Stomach (tissue), 9 donors: ENCODE measurements around the gene C1QBP. TPM values are rescaled to one million over a fixed set of nuclear protein-coding genes. Genes with fewer than 3 reads are reported as not detected.

Source experiments
- DNase-seq, 2 donors: peaks; one replicate each; pipeline versions ENCODE4 v3.0.0 to v3.0.0-alpha.2; 2013 to 2019
- H3K27ac ChIP-seq, 5 donors: fragments of 200-600 bp in 4 of 5; sonication (generic) in 4 of 5; one replicate each; pipeline ENCODE4 v1.5.1; 2013 to 2019; ENCODE audit warnings: mild to moderate bottlenecking in 1 of 5, moderate library complexity in 1 of 5
- H3K27me3 ChIP-seq, 3 donors: fragments of 200-600 bp; sonication (generic); one replicate each; pipeline ENCODE4 v1.5.1; 2017 to 2019; ENCODE audit warnings: mixed run types in 1 of 3
- H3K36me3 ChIP-seq, 4 donors: fragments of 200-600 bp; sonication (generic); 1 replicate in 3 of 4; 2 replicates in 1 of 4; pipeline ENCODE4 v1.5.1; 2016 to 2019
- H3K4me1 ChIP-seq, 4 donors: fragments of 200-600 bp; sonication (generic); one replicate each; pipeline ENCODE4 v1.5.1; 2016 to 2019
- H3K4me3 ChIP-seq, 4 donors: fragments of 200-600 bp; sonication (generic) in 3 of 4; one replicate each; pipeline ENCODE4 v1.5.1; 2016 to 2019; ENCODE audit warnings: mild to moderate bottlenecking in 1 of 4
- H3K9me3 ChIP-seq, 4 donors: fragments of 200-600 bp; sonication (generic); one replicate each; pipeline ENCODE4 v1.5.1; 2016 to 2019
- EP300 ChIP-seq: sonication (generic); formaldehyde crosslinking; IDR thresholded peaks from one replicate; pipeline ENCODE4 v1.6.1; 2017; ENCODE audit warnings: antibody characterized with exemption
- POLR2A ChIP-seq, 4 donors: fragments of 450-650 bp; IDR thresholded peaks; one replicate each; pipeline ENCODE4 v1.6.1; 2016; ENCODE audit warnings: antibody characterized with exemption in 4 of 4, control low read depth in 2 of 4, mild to moderate bottlenecking in 1 of 4, moderate library complexity in 1 of 4
- POLR2AphosphoS5 ChIP-seq, 3 donors: sonication (generic); formaldehyde crosslinking; IDR thresholded peaks; one replicate each; pipeline ENCODE4 v1.6.1; 2016; ENCODE audit warnings: antibody characterized with exemption in 3 of 3
- WGBS, 5 donors: extraction: QIAGEN DNeasy Blood & Tissue Kit in 3 of 5; methylation state at CpG; one replicate each; pipeline versions ENCODE4 v1.1.5 to v1.1.7; 2013 to 2018; 5-methylcytosine and 5-hydroxymethylcytosine counted together
- intact Hi-C: fragments of 100-400 bp; cut with DNase I; formaldehyde crosslinking; loops from one replicate; pipeline ENCODE4 v1.15.1; 2023; ENCODE audit warnings: low total_unique reads
- polyA plus RNA-seq, 3 donors: library from polyadenylated mRNA; stranded (reverse); fragments of 200-250 nt; gene quantifications; one replicate each; pipeline ENCODE4 v1.2.3, GENCODE V29; 2013
- total RNA-seq, 5 donors: library from RNA; depleted of rRNA; stranded (reverse); fragments of >200 nt; gene quantifications; one replicate each; pipeline versions ENCODE4 v1.1.0 to v1.2.3, GENCODE V29; 2014 to 2016
- TF ChIP-seq, protein P1 (sequence below), 7 experiments: fragments of 450-650 bp in 4 of 7; fragments of 200-600 bp in 3 of 7; sonication (generic) in 3 of 7; IDR thresholded peaks; one replicate each; pipeline ENCODE4 v1.5.1; 2016 to 2019; ENCODE audit warnings: antibody characterized with exemption in 7 of 7, control low read depth in 2 of 7, mild to moderate bottlenecking in 1 of 7
- donor health status: healthy with polysubstance abuse.
- donor health status: Bipolar disorder and iron deficiency.
- donor health status: healthy.

Gene C1QBP
- total and polyA plus RNA-seq, 8 donors: 26.8 to 320 (median 95.4) TPM

DNA sequence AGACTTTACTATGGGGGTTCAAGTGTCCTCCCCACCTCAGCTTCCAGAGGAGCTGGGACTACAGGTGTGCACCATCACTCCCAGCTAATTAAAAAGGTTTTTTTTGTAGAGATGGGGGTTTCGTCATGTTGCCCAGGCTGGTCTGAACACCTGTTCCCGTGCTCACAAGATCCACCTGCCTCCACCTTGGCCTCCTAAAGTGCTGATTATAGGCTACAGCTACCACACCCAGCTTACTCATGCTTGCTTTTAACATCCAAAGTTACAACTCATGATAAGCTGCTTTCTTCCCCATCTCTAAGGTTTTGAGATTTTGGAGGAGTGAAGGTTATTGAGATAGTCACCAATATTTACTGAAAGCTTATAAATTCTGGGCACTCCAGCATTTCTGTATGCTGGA is 22.1 kb downstream of the C1QBP start:
- peaks cover 36 to 58% (median 52%) of the 10 kb centered on the region in 4 donors for H3K36me3 ChIP-seq
- DNase-seq: peak in 1 of 2 donors; percentile 73

DNA sequence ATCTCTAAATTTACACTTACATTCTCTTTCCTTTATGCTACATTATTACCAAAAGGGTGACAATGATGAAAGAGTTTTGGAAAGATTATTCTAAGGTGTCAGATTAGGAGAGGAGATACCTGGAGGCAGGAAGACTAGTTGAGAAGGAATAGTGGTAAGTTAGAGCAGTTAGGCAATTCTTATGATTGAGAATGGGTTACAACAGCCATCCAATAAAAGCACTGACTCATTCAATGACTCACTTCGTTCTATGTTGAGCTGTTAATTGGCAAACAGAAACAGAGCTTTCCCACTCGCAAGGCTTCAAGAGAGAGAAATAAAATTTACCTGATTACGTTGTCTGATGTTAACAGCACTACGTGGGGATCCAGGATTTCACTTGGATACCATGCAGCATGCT is 25.3 kb downstream of the C1QBP start:
- Histone ChIP-seq H3K36me3 (peaks cover 50 to 87% (median 79%) of the 10 kb centered on the region in 4 donors), H3K4me3 (no peak overlapping the region), H3K4me1 (peaks cover 22 to 46% (median 31%) of the 10 kb centered on the region in 4 donors), H3K27ac (peak overlapping the region in 3 of 5 donors; percentile 9 to 43 (median 17)), H3K9me3 (no peaks in the 10 kb centered on the region), H3K27me3 (no peaks in the 10 kb centered on the region)
- DNase-seq: peak in 1 of 2 donors; percentile 12
- intact Hi-C loops: no loop called here
- 46 to 63% (median 56%) methylated on average over 4 of the region's 4 CpGs for WGBS, 5 donors
- TF ChIP-seq POLR2A (IDR thresholded peaks at IDR 0.05) (no peak), EP300 (no peak), POLR2AphosphoS5 (IDR thresholded peaks at IDR 0.05) (no peak)
- TF ChIP-seq, protein P1, sequence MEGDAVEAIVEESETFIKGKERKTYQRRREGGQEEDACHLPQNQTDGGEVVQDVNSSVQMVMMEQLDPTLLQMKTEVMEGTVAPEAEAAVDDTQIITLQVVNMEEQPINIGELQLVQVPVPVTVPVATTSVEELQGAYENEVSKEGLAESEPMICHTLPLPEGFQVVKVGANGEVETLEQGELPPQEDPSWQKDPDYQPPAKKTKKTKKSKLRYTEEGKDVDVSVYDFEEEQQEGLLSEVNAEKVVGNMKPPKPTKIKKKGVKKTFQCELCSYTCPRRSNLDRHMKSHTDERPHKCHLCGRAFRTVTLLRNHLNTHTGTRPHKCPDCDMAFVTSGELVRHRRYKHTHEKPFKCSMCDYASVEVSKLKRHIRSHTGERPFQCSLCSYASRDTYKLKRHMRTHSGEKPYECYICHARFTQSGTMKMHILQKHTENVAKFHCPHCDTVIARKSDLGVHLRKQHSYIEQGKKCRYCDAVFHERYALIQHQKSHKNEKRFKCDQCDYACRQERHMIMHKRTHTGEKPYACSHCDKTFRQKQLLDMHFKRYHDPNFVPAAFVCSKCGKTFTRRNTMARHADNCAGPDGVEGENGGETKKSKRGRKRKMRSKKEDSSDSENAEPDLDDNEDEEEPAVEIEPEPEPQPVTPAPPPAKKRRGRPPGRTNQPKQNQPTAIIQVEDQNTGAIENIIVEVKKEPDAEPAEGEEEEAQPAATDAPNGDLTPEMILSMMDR (IDR thresholded peaks at IDR 0.05): no peak

More for the DNA sequence above, 22.1 kb downstream of the C1QBP start:
- peak overlapping the region in 2 of 4 donors; percentile 87 to 88 for H3K4me3 ChIP-seq
- H3K9me3 ChIP-seq: no peaks in the 10 kb centered on the region
- peaks cover 33 to 63% (median 45%) of the 10 kb centered on the region in 4 donors for H3K4me1 ChIP-seq
- intact Hi-C loops: no loop called here
- peak overlapping the region in 4 of 5 donors; percentile 7 to 96 (median 30) for H3K27ac ChIP-seq
- 43 to 83% (median 62%) methylated on average over 2 of the region's 2 CpGs for WGBS, 5 donors
- H3K27me3 ChIP-seq: no peaks in the 10 kb centered on the region
- TF ChIP-seq, protein P1 (IDR thresholded peaks at IDR 0.05): no peak

DNA sequence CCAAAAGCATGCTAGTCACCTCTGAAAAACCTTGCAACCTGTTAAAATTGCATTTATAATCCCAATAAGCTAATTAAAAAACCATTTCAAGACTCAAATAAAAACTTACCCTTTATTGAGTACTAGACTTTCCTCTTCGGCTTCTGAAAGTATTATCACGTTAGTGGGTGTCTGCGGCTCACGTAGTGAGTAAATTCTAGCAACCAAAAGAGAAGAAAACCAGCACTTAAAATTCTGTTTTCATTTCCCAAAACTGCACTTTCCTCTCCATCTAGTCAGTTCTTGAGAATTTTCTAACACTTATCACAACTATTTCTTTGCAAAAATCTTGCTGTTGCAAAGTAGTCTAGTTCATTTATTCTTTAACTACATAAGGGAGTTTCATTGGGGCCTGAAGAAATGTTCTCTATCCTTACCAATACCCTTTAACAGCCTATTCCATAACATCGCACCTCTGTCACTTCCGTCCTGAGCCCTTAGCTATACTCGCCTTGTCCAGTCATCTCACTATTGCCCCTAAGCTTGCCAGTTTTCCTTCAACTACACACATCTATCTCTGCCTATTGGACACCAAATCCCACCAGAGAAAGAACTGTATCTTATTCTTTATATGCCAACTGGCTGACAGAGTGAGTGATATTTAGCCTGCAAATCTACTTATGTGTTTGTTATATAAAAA is 28.2 kb downstream of the C1QBP start:
- H3K27ac ChIP-seq: no peak overlapping the region
- no peaks in the 10 kb centered on the region for H3K9me3 ChIP-seq
- H3K4me3 ChIP-seq: no peak overlapping the region
- no peaks in the 10 kb centered on the region for H3K27me3 ChIP-seq
- intact Hi-C loops: no loop called here
- H3K36me3 ChIP-seq: peaks cover 62 to 100% (median 99%) of the 10 kb centered on the region in 4 donors
- WGBS, 5 donors: 84 to 94% (median 93%) methylated on average over 7 of the region's 7 CpGs
- peaks cover 0 to 19% (median 7%) of the 10 kb centered on the region in 4 donors for H3K4me1 ChIP-seq
- TF ChIP-seq, protein P1 (IDR thresholded peaks at IDR 0.05): no peak
- TF ChIP-seq EP300 (no peak), POLR2AphosphoS5 (IDR thresholded peaks at IDR 0.05) (no peak), POLR2A (IDR thresholded peaks at IDR 0.05) (no peak)
- no peak for DNase-seq

DNA sequence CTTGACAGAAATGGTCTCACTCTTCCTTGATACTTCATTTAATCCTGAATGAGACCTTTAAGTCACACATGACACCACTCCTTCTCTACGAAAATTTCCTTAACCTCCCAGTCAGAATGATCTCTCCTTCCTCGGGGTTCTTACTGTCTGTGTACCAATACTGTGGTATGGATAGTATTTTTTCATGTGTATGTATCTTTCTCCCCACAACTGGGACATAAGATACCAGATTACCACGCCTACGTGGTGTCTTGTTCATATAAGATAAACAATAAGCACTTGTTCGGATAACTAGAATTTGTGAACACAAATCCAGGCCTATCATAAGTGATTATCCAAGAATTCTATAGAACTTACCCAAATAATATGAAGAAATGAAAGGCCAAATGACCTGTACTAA is 30.8 kb downstream of the C1QBP start:
- H3K27me3 ChIP-seq: no peaks in the 10 kb centered on the region
- no peak overlapping the region for H3K27ac ChIP-seq
- no peak for DNase-seq
- TF ChIP-seq EP300: no peak
- no peak for TF ChIP-seq POLR2A (IDR thresholded peaks at IDR 0.05)
- TF ChIP-seq, protein P1 (IDR thresholded peaks at IDR 0.05): no peak
- intact Hi-C loops: no loop called here
- H3K9me3 ChIP-seq: no peaks in the 10 kb centered on the region
- H3K4me1 ChIP-seq: peaks cover 0 to 9% (median 0%) of the 10 kb centered on the region in 4 donors
- WGBS, 5 donors: 78 to 93% (median 82%) methylated on average over 5 of the region's 5 CpGs
- no peak overlapping the region for H3K4me3 ChIP-seq
- peaks cover 73 to 100% (median 99%) of the 10 kb centered on the region in 4 donors for H3K36me3 ChIP-seq
